Retinal pigment epithelial cell (primary cell): ENCODE results near the gene DOCK4.

Experiments
- DNase-seq: peaks from one replicate; pipeline ENCODE4 v3.0.0-alpha.2; 2010; ENCODE audit warnings: low read depth
- H3K4me3 ChIP-seq: 2 replicates; pipeline ENCODE4 v1.5.1; 2011; ENCODE audit warnings: mild to moderate bottlenecking, low read length, control low read depth, moderate library complexity
- TF ChIP-seq, protein P1 (sequence below): conservative IDR thresholded peaks from 2 replicates; pipeline ENCODE4 v1.5.1; 2011; ENCODE audit warnings: low read depth, low read length, control low read depth, inconsistent platforms

The DOCK4 gene

DNA sequence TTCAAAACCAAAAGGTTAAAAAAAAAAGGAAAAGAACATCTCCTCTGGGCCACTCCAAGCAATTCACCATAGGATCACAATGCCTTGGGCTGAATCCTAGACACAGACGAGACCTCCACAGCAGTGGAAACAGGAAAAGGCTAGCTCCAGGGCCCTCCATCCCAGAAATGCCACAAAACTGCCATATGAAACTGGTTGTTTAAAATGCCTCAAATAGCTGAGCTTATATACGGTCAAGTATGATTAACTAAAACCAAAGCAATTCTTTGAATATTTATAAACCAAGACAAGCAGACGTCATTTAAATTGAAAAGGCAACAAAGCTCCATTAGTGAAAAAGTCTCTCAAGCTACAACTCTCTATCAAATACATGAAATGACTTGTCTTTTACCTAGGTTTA lies 63.1 kb downstream of the DOCK4 start:
- no peak overlapping the region for H3K4me3 ChIP-seq
- TF ChIP-seq, protein P1, sequence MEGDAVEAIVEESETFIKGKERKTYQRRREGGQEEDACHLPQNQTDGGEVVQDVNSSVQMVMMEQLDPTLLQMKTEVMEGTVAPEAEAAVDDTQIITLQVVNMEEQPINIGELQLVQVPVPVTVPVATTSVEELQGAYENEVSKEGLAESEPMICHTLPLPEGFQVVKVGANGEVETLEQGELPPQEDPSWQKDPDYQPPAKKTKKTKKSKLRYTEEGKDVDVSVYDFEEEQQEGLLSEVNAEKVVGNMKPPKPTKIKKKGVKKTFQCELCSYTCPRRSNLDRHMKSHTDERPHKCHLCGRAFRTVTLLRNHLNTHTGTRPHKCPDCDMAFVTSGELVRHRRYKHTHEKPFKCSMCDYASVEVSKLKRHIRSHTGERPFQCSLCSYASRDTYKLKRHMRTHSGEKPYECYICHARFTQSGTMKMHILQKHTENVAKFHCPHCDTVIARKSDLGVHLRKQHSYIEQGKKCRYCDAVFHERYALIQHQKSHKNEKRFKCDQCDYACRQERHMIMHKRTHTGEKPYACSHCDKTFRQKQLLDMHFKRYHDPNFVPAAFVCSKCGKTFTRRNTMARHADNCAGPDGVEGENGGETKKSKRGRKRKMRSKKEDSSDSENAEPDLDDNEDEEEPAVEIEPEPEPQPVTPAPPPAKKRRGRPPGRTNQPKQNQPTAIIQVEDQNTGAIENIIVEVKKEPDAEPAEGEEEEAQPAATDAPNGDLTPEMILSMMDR: no peak
- no peak for DNase-seq

DNA sequence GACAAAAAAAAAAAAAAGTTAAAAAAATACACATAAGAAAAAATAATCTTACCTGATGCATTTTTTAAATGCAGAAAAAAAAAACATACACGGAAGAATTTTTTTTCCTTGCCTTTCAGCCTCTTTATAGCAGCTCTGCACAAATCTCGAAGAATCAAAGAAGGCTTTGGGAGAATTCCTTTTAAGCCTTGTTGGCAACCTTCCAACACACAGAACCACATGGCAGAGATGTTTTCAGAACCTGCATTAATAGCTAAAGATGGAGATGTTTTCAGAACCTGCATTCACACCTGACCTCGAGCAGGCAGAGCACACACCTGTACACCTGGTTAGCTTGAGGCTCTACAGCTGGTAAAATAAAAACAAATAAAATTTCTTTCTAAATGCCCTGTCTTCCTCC lies 65.6 kb downstream of the DOCK4 start:
- DNase-seq: no peak
- no peak overlapping the region for H3K4me3 ChIP-seq
- TF ChIP-seq, protein P1: no peak

DNA sequence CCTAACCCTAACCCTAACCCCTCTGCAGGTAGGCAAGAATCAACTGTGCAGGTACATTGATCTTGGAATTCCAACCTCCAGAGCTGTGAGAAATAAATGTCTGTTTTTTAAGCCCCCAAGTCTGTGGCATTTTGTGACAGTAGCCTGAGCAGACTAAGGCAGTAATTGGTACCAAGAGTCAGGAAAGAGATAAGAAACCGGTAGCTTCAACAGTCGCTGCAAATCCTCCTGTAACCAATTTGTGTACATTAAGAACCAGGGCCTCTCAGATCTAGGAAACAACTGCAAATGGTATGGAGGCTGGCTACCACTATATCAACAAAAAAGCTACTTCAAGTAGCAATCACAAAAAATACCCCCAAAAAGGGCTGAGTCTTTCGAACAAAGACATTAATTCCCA lies 67.3 kb downstream of the DOCK4 start:
- TF ChIP-seq, protein P1: no peak
- no peak overlapping the region for H3K4me3 ChIP-seq
- no peak for DNase-seq

DNA sequence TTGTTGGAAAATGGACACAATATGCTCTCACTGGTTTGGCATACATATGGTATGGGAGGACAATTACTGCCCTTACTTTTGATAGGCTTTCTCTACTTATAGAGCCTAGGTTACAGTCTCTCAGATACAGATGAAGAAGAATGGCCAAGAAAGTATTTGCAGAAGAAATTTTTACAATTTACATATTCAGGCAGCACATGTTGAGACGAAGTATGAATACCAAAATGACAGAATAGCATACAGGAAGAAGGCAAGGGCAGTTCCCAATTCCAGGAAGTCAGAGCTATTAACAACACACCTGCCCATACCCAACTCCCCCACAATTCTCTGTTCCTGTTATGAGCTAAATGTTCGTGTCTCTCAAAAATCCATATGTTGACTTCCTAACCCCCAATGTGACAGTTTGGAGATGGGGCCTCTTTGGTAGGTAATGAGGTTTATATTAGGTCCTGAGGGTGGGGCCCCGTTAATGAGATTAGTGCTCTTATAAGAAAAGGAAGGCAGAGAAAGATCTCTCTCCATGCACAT lies 67.8 kb downstream of the DOCK4 start:
- TF ChIP-seq, protein P1: no peak
- H3K4me3 ChIP-seq: no peak overlapping the region
- no peak for DNase-seq

DNA sequence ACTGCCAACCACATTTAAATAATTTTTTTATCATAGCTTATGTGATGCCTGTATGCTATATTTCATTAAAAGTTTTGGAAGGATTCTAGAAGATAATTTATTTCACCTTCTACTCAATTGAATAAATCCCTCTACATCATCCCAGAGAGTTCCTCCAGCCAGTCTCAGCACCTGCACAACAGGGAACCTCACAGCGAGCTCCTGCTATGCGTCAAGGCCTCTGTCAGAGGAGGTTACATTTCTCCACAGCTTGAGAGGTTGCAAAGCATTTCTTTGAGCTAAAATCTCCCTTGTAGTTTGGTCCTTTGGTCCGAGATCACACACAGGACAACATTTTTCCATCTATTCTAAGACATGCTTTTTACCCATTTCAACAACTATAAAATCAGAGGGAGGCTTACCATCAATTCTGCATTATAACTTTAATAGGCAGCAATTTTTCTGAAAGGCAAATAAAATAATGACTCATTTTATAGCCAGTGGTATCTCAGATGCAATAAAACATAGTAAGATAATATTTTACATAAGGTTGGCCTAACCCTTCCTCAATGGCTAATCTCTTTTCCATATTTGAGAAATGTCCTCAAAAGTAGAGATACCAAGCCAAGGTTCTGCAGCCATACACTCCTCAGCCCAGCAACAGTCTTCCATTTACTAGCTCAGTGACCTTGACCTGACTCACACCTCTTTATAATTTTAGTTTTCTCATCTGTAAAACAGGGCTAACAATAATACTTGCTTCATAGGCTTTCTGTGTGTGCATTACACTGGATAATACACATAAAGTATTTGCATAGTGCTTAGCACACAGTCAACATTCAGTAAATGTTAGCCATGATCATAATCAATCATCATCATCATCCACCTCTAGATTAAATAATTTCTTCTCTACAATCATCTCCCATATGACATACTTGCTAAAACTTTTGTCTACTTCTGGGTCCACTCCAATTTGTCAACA lies 68.8 kb downstream of the DOCK4 start:
- TF ChIP-seq, protein P1: no peak
- DNase-seq: no peak
- H3K4me3 ChIP-seq: no peak overlapping the region

DNA sequence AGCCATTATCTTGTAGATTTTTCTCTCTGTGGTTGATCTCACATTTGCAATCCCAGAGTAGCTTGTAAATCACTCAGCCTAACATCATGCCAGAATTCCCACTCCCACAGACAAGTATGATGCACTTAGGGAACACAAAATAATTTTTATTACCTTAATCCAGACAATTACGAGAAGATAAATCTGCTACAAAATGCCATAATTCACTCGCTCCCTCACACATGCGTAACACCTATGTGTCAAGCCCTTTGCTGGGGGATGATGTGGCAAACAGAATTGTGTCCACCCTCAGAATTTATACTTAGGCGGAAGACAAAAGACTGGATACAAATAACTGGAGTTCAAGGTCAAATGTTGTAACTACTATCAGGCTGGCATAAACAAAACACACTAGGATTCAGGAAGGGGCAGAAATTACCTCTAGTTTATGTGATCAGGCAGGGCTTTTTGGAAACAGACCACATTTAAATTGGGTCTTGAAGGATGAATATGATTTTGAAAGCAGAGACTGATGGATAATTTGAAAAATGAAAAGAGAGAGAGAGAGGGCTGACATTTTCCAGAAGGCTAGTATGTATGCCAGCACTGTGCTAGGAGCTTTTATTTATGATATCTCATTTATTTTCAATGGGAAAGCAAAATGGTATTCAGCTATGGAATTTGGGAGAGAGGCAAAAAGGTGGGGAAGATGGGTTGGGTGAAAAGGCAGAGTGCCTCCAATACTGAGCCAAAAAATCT lies 69.8 kb downstream of the DOCK4 start:
- H3K4me3 ChIP-seq: no peak overlapping the region
- DNase-seq: no peak
- TF ChIP-seq, protein P1: no peak
